K562 (cell line): ENCODE measurements around the gene HMGA1. TPM values are rescaled to one million over a fixed set of nuclear protein-coding genes. Genes with fewer than 3 reads are reported as not detected.

Source experiments
- CBX3 ChIP-seq, 2 experiments: IDR thresholded peaks; 1 replicate in 1 of 2; 2 replicates in 1 of 2; pipeline ENCODE4 v1.6.1; 2012; ENCODE audit warnings: inconsistent platforms in 2 of 2, low read length in 2 of 2, borderline replicate concordance in 1 of 2, control low read depth in 1 of 2
- CHD4 ChIP-seq: fragments of 200-600 bp; sonication (generic); IDR thresholded peaks from 3 replicates; pipeline ENCODE4 v1.6.1; 2012; ENCODE audit warnings: low read depth, mild to moderate bottlenecking, mixed read lengths, low read length, inconsistent platforms; ENCODE audit not compliant: insufficient read depth, insufficient replicate concordance, poor library complexity, severe bottlenecking
- CTBP1 ChIP-seq: fragments of 450-650 bp; IDR thresholded peaks from 2 replicates; pipeline ENCODE4 v1.6.1; 2016; ENCODE audit warnings: borderline replicate concordance
- GATA2 ChIP-seq: sonication (generic); formaldehyde crosslinking; IDR thresholded peaks from 2 replicates; pipeline ENCODE4 v1.4.0; 2020; ENCODE audit warnings: mild to moderate bottlenecking, missing genetic modification reagents
- HMGXB4 ChIP-seq: sonication (generic); formaldehyde crosslinking; IDR thresholded peaks from 2 replicates; pipeline ENCODE4 v1.8.1; 2023; ENCODE audit warnings: mild to moderate bottlenecking, missing genetic modification reagents
- HNRNPK ChIP-seq: fragments of 200-400 bp; formaldehyde crosslinking; IDR thresholded peaks from one replicate; pipeline ENCODE4 v1.6.1; 2018; ENCODE audit warnings: mild to moderate bottlenecking, low read depth, low read length; ENCODE audit not compliant: poor library complexity, severe bottlenecking
- MIER1 ChIP-seq: fragments of 450-650 bp; IDR thresholded peaks from 2 replicates; pipeline ENCODE4 v1.6.1; 2016; ENCODE audit warnings: antibody characterized with exemption, mild to moderate bottlenecking, low read depth
- MYC ChIP-seq, 2 experiments: fragments of 250-450 bp in 1 of 2; sonication (Bioruptor Pico) in 1 of 2; IDR thresholded peaks; 2 replicates each; pipeline versions ENCODE4 v1.5.1 to v1.6.1; 2012 to 2021; ENCODE audit warnings: low read depth in 2 of 2, borderline replicate concordance in 1 of 2, improper control_type of control experiment in 1 of 2, low read length in 1 of 2, mild to moderate bottlenecking in 1 of 2, moderate library complexity in 1 of 2
- NR4A1 ChIP-seq, 2 experiments: fragments of 250-450 bp in 1 of 2; fragments of 450-650 bp in 1 of 2; sonication (Bioruptor Pico) in 1 of 2; IDR thresholded peaks; 2 replicates each; pipeline versions ENCODE4 v1.4.0 to v1.6.1; 2016 to 2020; ENCODE audit warnings: mild to moderate bottlenecking in 2 of 2, missing compliant biosample characterization in 1 of 2, missing genetic modification characterization in 1 of 2, moderate library complexity in 1 of 2
- OTX1 ChIP-seq: fragments of 450-650 bp; formaldehyde crosslinking; IDR thresholded peaks from 2 replicates; pipeline ENCODE4 v1.4.0; 2022; ENCODE audit warnings: mild to moderate bottlenecking
- SFPQ ChIP-seq: fragments of 200-400 bp; formaldehyde crosslinking; IDR thresholded peaks from 2 replicates; pipeline ENCODE4 v1.6.1; 2017; ENCODE audit warnings: mild to moderate bottlenecking, low read depth, low read length, moderate library complexity
- ZNF311 ChIP-seq: fragments of 250-450 bp; sonication (Bioruptor Pico); IDR thresholded peaks from 2 replicates; pipeline ENCODE4 v1.4.0; 2020; ENCODE audit warnings: mild to moderate bottlenecking, moderate library complexity
- ZNF592 ChIP-seq: fragments of 450-650 bp; IDR thresholded peaks from 2 replicates; pipeline ENCODE4 v1.6.1; 2017; ENCODE audit warnings: antibody characterized with exemption, mild to moderate bottlenecking
- polyA plus RNA-seq, 8 experiments: library from polyadenylated mRNA; depleted of rRNA in 4 of 8; stranded (reverse) in 5 of 8; unstranded in 3 of 8; fragments of >200 nt; fragmentation: Nextera tagmentation in 2 of 8; fragmentation: Illumina TruSeq in 1 of 8; extraction: Ambion mirVana in 2 of 8; extraction: Trizol in 1 of 8; gene quantifications; 2 replicates each; pipeline versions ENCODE4 v1.2.1 to v1.2.3, GENCODE V29; 2011 to 2014; ENCODE audit warnings: inconsistent platforms in 1 of 8, missing spikeins in 1 of 8
- total RNA-seq, 7 experiments: library from RNA; depleted of rRNA in 6 of 7; stranded (reverse); fragments of >200 nt in 6 of 7; fragmentation: Illumina TruSeq in 2 of 7; extraction: Trizol in 2 of 7; gene quantifications; 2 replicates each; pipeline versions ENCODE4 v1.2.1 to v1.2.3, GENCODE V29; 2011 to 2021; ENCODE audit warnings: low replicate concordance in 1 of 7

HMGA1 gene
- total and polyA plus RNA-seq, 9 of the 15 experiments (the other 6 are each of a cell fraction or from before 2014, with no cell fraction given), result 27.8 to 1,947 (median 594) TPM

- TF ChIP-seq NR4A1 (CRISPR knock-in tag; IDR thresholded peaks at IDR 0.05) (no peak), NR4A1 (tag; IDR thresholded peaks at IDR 0.05) (0 out of 2 replicates have a peak, but pooled peaks have one; percentile 11), MIER1 (no peak), GATA2 (CRISPR knock-in tag) (peak; percentile 20; the same call in 1 of the 2 replicates), SFPQ (no peak), ZNF311 (0 out of 2 replicates have a peak, but pooled peaks have one; percentile 18), ZNF592 (peak; percentile 85), CBX3 (IDR thresholded peaks at IDR 0.05; ENCODE audit: borderline replicate concordance in 1 of 2, low read length in 2 of 2) (no peak), HMGXB4 (CRISPR knock-in tag) (0 out of 2 replicates have a peak, but pooled peaks have one; percentile 33), HNRNPK (no peak), OTX1 (peak; percentile 7; the same call in 1 of the 2 replicates), CHD4 (no peak), CTBP1 (no peak), MYC (IDR thresholded peaks at IDR 0.05; ENCODE audit: low read depth, low read length) (no peak; the same call in 1 of the 2 replicates), MYC (CRISPR knock-in tag; IDR thresholded peaks at IDR 0.05; ENCODE audit: borderline replicate concordance, low read depth) (peak; percentile 69; the same call in 1 of the 2 replicates)
Measured at GRCh38 chr6:34236131-34236442, 586 bp upstream of the HMGA1 start (continued).
